Left ventricle myocardium inferior (tissue), 1 donor: ENCODE data around the gene PPFIBP2. TPM values are rescaled to one million over a fixed set of nuclear protein-coding genes. Genes with fewer than 3 reads are reported as not detected.

Source experiments
- DNase-seq: peaks from one replicate; pipeline ENCODE4 v3.0.0-alpha.2; 2020
- H3K27ac ChIP-seq: fragments of 200-600 bp; replicated peaks from 2 replicates; pipeline ENCODE4 v1.8.0; 2021
- H3K27me3 ChIP-seq: fragments of 200-600 bp; 2 replicates; pipeline ENCODE4 v1.8.0; 2021; ENCODE audit warnings: low read depth
- H3K36me3 ChIP-seq: fragments of 200-600 bp; 2 replicates; pipeline ENCODE4 v1.8.0; 2021
- H3K4me1 ChIP-seq: fragments of 200-600 bp; 2 replicates; pipeline ENCODE4 v1.8.0; 2021
- H3K4me3 ChIP-seq: fragments of 200-600 bp; 2 replicates; pipeline ENCODE4 v1.8.0; 2021; ENCODE audit warnings: mild to moderate bottlenecking, moderate library complexity
- H3K9me3 ChIP-seq: fragments of 200-600 bp; replicated peaks from 2 replicates; pipeline ENCODE4 v1.8.0; 2021
- CTCF ChIP-seq: fragments of 200-600 bp; IDR thresholded peaks from 2 replicates; pipeline ENCODE4 v1.8.0; 2021; ENCODE audit warnings: antibody characterized with exemption, mild to moderate bottlenecking, borderline replicate concordance
- intact Hi-C: fragments of 100-400 bp; cut with micrococcal nuclease; formaldehyde crosslinking; loops from one replicate; pipeline ENCODE4 v1.11.0; 2022
- total RNA-seq: library from RNA; stranded (reverse); fragmentation: NEBNext Ultra II Directional; extraction: Animal tissue kit (Norgen Biotek cat#: 25700); gene quantifications from one replicate; pipeline ENCODE4 v1.2.1, GENCODE V29; 2021
- donor health status: DM: no; HTN: yes; CAD: no; lungs with severe emphysema.

PPFIBP2 gene
- total RNA-seq, 1 donor from 2014 or later: 19.2 TPM

GRCh38 chr11:7499081-7499480 is 14.7 kb upstream of the PPFIBP2 start:
- no peak for TF ChIP-seq CTCF
- Histone ChIP-seq H3K27ac (no peak overlapping the region), H3K36me3 (peaks cover 6% of the 10 kb centered on the region), H3K4me3 (no peak overlapping the region), H3K27me3 (no peaks in the 10 kb centered on the region), H3K4me1 (no peaks in the 10 kb centered on the region), H3K9me3 (no peaks in the 10 kb centered on the region)
- DNase-seq: no peak
- intact Hi-C loops: no loop called here

- H3K9me3 ChIP-seq: no peaks in the 10 kb centered on the region
- no peaks in the 10 kb centered on the region for H3K27me3 ChIP-seq
- intact Hi-C loops: no loop called here
- no peaks in the 10 kb centered on the region for H3K4me1 ChIP-seq
- no peak overlapping the region for H3K27ac ChIP-seq
- no peak overlapping the region for H3K4me3 ChIP-seq
- no peak for DNase-seq
- TF ChIP-seq CTCF: no peak
- H3K36me3 ChIP-seq: peaks cover 9% of the 10 kb centered on the region
Measured at GRCh38 chr11:7500251-7500650, 13.5 kb upstream of the PPFIBP2 start.

GRCh38 chr11:7501251-7501650 is 12.5 kb upstream of the PPFIBP2 start:
- Histone ChIP-seq H3K9me3 (no peaks in the 10 kb centered on the region), H3K27ac (no peak overlapping the region), H3K4me3 (no peak overlapping the region), H3K27me3 (no peaks in the 10 kb centered on the region), H3K36me3 (peaks cover 13% of the 10 kb centered on the region), H3K4me1 (no peaks in the 10 kb centered on the region)
- intact Hi-C loops: no loop called here
- no peak for TF ChIP-seq CTCF
- DNase-seq: no peak

- no peak for DNase-seq
- peaks cover 13% of the 10 kb centered on the region for H3K36me3 ChIP-seq
- H3K27ac ChIP-seq: no peak overlapping the region
- intact Hi-C loops: no loop called here
- H3K4me3 ChIP-seq: no peak overlapping the region
- H3K4me1 ChIP-seq: no peaks in the 10 kb centered on the region
- H3K9me3 ChIP-seq: no peaks in the 10 kb centered on the region
- H3K27me3 ChIP-seq: no peaks in the 10 kb centered on the region
- TF ChIP-seq CTCF: no peak
Measured at GRCh38 chr11:7501894-7502293, 11.9 kb upstream of the PPFIBP2 start.

- no peaks in the 10 kb centered on the region for H3K27me3 ChIP-seq
- H3K27ac ChIP-seq: no peak overlapping the region
- no peak for TF ChIP-seq CTCF
- H3K9me3 ChIP-seq: no peaks in the 10 kb centered on the region
- H3K36me3 ChIP-seq: peaks cover 13% of the 10 kb centered on the region
- no peak overlapping the region for H3K4me3 ChIP-seq
- intact Hi-C loops: no loop called here
- no peak for DNase-seq
- H3K4me1 ChIP-seq: peaks cover 7% of the 10 kb centered on the region
Measured at GRCh38 chr11:7506243-7506642, 7.6 kb upstream of the PPFIBP2 start.

GRCh38 chr11:7508087-7508486 is 5.7 kb upstream of the PPFIBP2 start:
- Histone ChIP-seq H3K27me3 (no peaks in the 10 kb centered on the region), H3K4me3 (no peak overlapping the region), H3K9me3 (no peaks in the 10 kb centered on the region), H3K4me1 (peaks cover 26% of the 10 kb centered on the region), H3K27ac (no peak overlapping the region), H3K36me3 (peaks cover 13% of the 10 kb centered on the region)
- TF ChIP-seq CTCF: no peak
- DNase-seq: no peak
- intact Hi-C loops: no loop called here
